IMR-90 (cell line): ENCODE measurements around the gene IFITM10. TPM values are rescaled to one million over a fixed set of nuclear protein-coding genes. Genes with fewer than 3 reads are reported as not detected.

Source experiments
- ATAC-seq: fragments of 200-7000 bp; cut with Tn5 transposase; 2 replicates; pipeline ENCODE4 v1.9.1; 2020; ENCODE audit warnings: low read depth, mild to moderate bottlenecking, moderate library complexity
- BruUV-seq: library from RNA; stranded (reverse); fragments of 400-500 nt; replicated peaks from 2 replicates; lab custom pipeline; 2021; lab: Mats Ljungman, UMichigan
- CTCF ChIA-PET: fragments of 300-600 bp; formaldehyde crosslinking; extraction: SDS; loops from one replicate; lab custom pipeline; 2021; ENCODE audit warnings: antibody characterized with exemption; lab: Yijun Ruan, JAX
- POLR2A ChIA-PET: fragments of 300-600 bp; sonication (Branson Sonifier 250); formaldehyde crosslinking; loops from one replicate; lab custom pipeline; 2022; ENCODE audit warnings: antibody characterized with exemption; ENCODE audit not compliant: unreplicated experiment; lab: Charles Lee
- DNase-seq: peaks from one replicate; pipeline ENCODE4 v3.0.0; 2013
- H2AFZ ChIP-seq: replicated peaks from 2 replicates; pipeline ENCODE3; 2013; ENCODE audit warnings: low read length, mild to moderate bottlenecking; ENCODE audit not compliant: poor library complexity
- H2AK5ac ChIP-seq: 2 replicates; pipeline ENCODE4 v1.6.1; 2013; ENCODE audit warnings: low read depth, low read length, inconsistent platforms
- H2AK9ac ChIP-seq: replicated peaks from 2 replicates; pipeline ENCODE3; 2013; ENCODE audit warnings: mild to moderate bottlenecking, low read depth, low read length, moderate library complexity; ENCODE audit not compliant: poor library complexity
- H2BK120ac ChIP-seq: 2 replicates; pipeline ENCODE4 v1.6.1; 2013; ENCODE audit warnings: low read depth, low read length, inconsistent platforms
- H2BK15ac ChIP-seq: 3 replicates; pipeline ENCODE4 v1.6.1; 2013; ENCODE audit warnings: low read depth, low read length, inconsistent platforms
- H2BK20ac ChIP-seq: 2 replicates; pipeline ENCODE4 v1.6.1; 2013; ENCODE audit warnings: low read depth, mild to moderate bottlenecking, inconsistent platforms, low read length, moderate library complexity
- H2BK5ac ChIP-seq: 2 replicates; pipeline ENCODE4 v1.6.1; 2013; ENCODE audit warnings: mild to moderate bottlenecking, low read depth, low read length, inconsistent platforms; ENCODE audit not compliant: poor library complexity, severe bottlenecking
- H3K14ac ChIP-seq: replicated peaks from 2 replicates; pipeline ENCODE4 v1.6.1; 2013; ENCODE audit warnings: low read depth, low read length, inconsistent platforms
- H3K18ac ChIP-seq: 2 replicates; pipeline ENCODE4 v1.6.1; 2013; ENCODE audit warnings: low read depth, low read length, control low read depth
- H3K23ac ChIP-seq: 2 replicates; pipeline ENCODE4 v1.6.1; 2013; ENCODE audit warnings: low read depth, low read length, inconsistent platforms
- H3K27ac ChIP-seq: 2 replicates; pipeline ENCODE4 v1.5.1; 2013; ENCODE audit warnings: mild to moderate bottlenecking, control low read depth, low read length; ENCODE audit not compliant: insufficient read depth
- H3K27me3 ChIP-seq: 2 replicates; pipeline ENCODE4 v1.6.1; 2013; ENCODE audit warnings: low read length; ENCODE audit not compliant: control insufficient read depth, insufficient read depth
- H3K36me3 ChIP-seq: 2 replicates; pipeline ENCODE4 v1.6.1; 2013; ENCODE audit warnings: low read length, mixed read lengths; ENCODE audit not compliant: control insufficient read depth, insufficient read depth
- H3K4ac ChIP-seq: 2 replicates; pipeline ENCODE4 v1.6.1; 2013; ENCODE audit warnings: low read depth, low read length, inconsistent platforms
- H3K4me1 ChIP-seq: 2 replicates; pipeline ENCODE4 v1.6.1; 2013; ENCODE audit warnings: low read length, mixed read lengths; ENCODE audit not compliant: control insufficient read depth, insufficient read depth
- H3K4me2 ChIP-seq: 2 replicates; pipeline ENCODE4 v1.6.1; 2013; ENCODE audit warnings: low read depth, mild to moderate bottlenecking, control low read depth, low read length, moderate library complexity
- H3K4me3 ChIP-seq: 2 replicates; pipeline ENCODE4 v1.5.1; 2013; ENCODE audit warnings: low read depth, mild to moderate bottlenecking, control low read depth, low read length, moderate library complexity; ENCODE audit not compliant: insufficient read depth
- H3K56ac ChIP-seq: 2 replicates; pipeline ENCODE4 v1.6.1; 2013; ENCODE audit warnings: low read length, inconsistent platforms; ENCODE audit not compliant: insufficient read depth; ENCODE audit errors: extremely low read depth
- H3K79me1 ChIP-seq, 2 experiments: 2 replicates each; pipeline ENCODE4 v1.6.1; 2013; ENCODE audit warnings: low read length in 2 of 2, inconsistent platforms in 1 of 2, low read depth in 1 of 2
- H3K9ac ChIP-seq: 2 replicates; pipeline ENCODE4 v1.6.1; 2013; ENCODE audit warnings: low read depth, low read length, control low read depth
- H3K9me1 ChIP-seq: 2 replicates; pipeline ENCODE4 v1.6.1; 2013; ENCODE audit warnings: low read length, inconsistent platforms; ENCODE audit not compliant: insufficient read depth
- H3K9me3 ChIP-seq: 2 replicates; pipeline ENCODE4 v1.6.1; 2013; ENCODE audit warnings: low read length; ENCODE audit not compliant: control insufficient read depth, insufficient read depth
- H4K20me1 ChIP-seq: 2 replicates; pipeline ENCODE4 v1.6.1; 2013; ENCODE audit warnings: low read length, inconsistent platforms; ENCODE audit not compliant: insufficient read depth
- H4K5ac ChIP-seq: 2 replicates; pipeline ENCODE4 v1.6.1; 2013; ENCODE audit warnings: mild to moderate bottlenecking, low read depth, low read length, control low read depth
- H4K8ac ChIP-seq, 2 experiments: 2 replicates each; pipeline ENCODE4 v1.6.1; 2013; ENCODE audit warnings: low read depth in 2 of 2, low read length in 2 of 2, control low read depth in 1 of 2, inconsistent platforms in 1 of 2
- H4K91ac ChIP-seq: 2 replicates; pipeline ENCODE4 v1.6.1; 2013; ENCODE audit warnings: low read depth, low read length, inconsistent platforms; ENCODE audit not compliant: insufficient read depth
- BHLHE40 ChIP-seq: fragments of 150-350 bp; IDR thresholded peaks from 2 replicates; pipeline ENCODE4 v1.6.1; 2016; ENCODE audit warnings: mild to moderate bottlenecking, low read depth, low read length
- CEBPB ChIP-seq: IDR thresholded peaks from 2 replicates; pipeline ENCODE4 v1.6.1; 2012; ENCODE audit warnings: low read depth, low read length, improper control_type of control experiment
- CHD1 ChIP-seq: IDR thresholded peaks from 2 replicates; pipeline ENCODE4 v1.6.1; 2012; ENCODE audit warnings: low read depth, low read length, improper control_type of control experiment
- FOS ChIP-seq: fragments of 150-350 bp; IDR thresholded peaks from 2 replicates; pipeline ENCODE4 v1.6.1; 2016; ENCODE audit warnings: low read depth, low read length
- MAFK ChIP-seq: IDR thresholded peaks from 2 replicates; pipeline ENCODE4 v1.6.1; 2012; ENCODE audit warnings: low read depth, low read length, improper control_type of control experiment
- MXI1 ChIP-seq: IDR thresholded peaks from 2 replicates; pipeline ENCODE4 v1.6.1; 2012; ENCODE audit warnings: low read depth, mild to moderate bottlenecking, low read length, moderate library complexity, borderline replicate concordance
- NFE2L2 ChIP-seq: fragments of 150-350 bp; IDR thresholded peaks from 2 replicates; pipeline ENCODE4 v1.6.1; 2016; ENCODE audit warnings: low read depth, mild to moderate bottlenecking, low read length
- RAD21 ChIP-seq: IDR thresholded peaks from 2 replicates; pipeline ENCODE4 v1.6.1; 2012; ENCODE audit warnings: low read length, improper control_type of control experiment
- RCOR1 ChIP-seq: IDR thresholded peaks from 2 replicates; pipeline ENCODE4 v1.6.1; 2012; ENCODE audit warnings: mild to moderate bottlenecking, low read length, improper control_type of control experiment; ENCODE audit not compliant: insufficient replicate concordance
- WGBS, 2 experiments: methylation state at CpG; one replicate each; pipeline versions ENCODE4 v1.1.5 to v1.1.7; 2013; ENCODE audit warnings: missing lambda C conversion rate in 2 of 2; ENCODE audit not compliant: insufficient read length in 1 of 2; ENCODE audit errors: extremely low coverage in 2 of 2; 5-methylcytosine and 5-hydroxymethylcytosine counted together
- dilution Hi-C: fragments of 300-500 bp; cut with HindIII; formaldehyde crosslinking; loops from one replicate; pipeline ENCODE4 v1.14.3; 2018; ENCODE audit warnings: low sequenced_read_pairs; ENCODE audit not compliant: unreplicated experiment
- in situ Hi-C: fragments of 300-500 bp; cut with MboI; formaldehyde crosslinking; loops from 3 replicates; pipeline ENCODE4 v1.14.3; 2019; ENCODE audit warnings: low sequenced_read_pairs, inconsistent platforms, mixed read lengths
- intact Hi-C: fragments of 100-400 bp; cut with micrococcal nuclease; formaldehyde crosslinking; loops from 2 replicates; pipeline ENCODE4 v1.10.0; 2022
- polyA plus RNA-seq, 3 experiments: library from polyadenylated mRNA; depleted of rRNA; stranded (reverse); fragments of >200 nt; gene quantifications; 2 replicates each; pipeline ENCODE4 v1.2.3, GENCODE V29; 2012; ENCODE audit warnings: low replicate concordance in 1 of 3
- total RNA-seq: library from RNA; depleted of rRNA; stranded (reverse); fragments of >200 nt; gene quantifications from 2 replicates; pipeline ENCODE4 v1.2.3, GENCODE V29; 2012
- TF ChIP-seq, protein P1 (sequence below): fragments of 150-350 bp; IDR thresholded peaks from 2 replicates; pipeline ENCODE4 v1.6.1; 2016; ENCODE audit warnings: low read depth, mild to moderate bottlenecking, low read length, moderate library complexity, borderline replicate concordance
- TF ChIP-seq, protein P2 (sequence below): fragments of 150-350 bp; IDR thresholded peaks from 2 replicates; pipeline ENCODE4 v1.6.1; 2017; ENCODE audit warnings: mild to moderate bottlenecking, antibody characterized with exemption, low read length, low read depth

The IFITM10 gene
- total and polyA plus RNA-seq, 2 of the 4 experiments (the other 2 are of a cell fraction) = 0.15 to 0.18 TPM

DNA sequence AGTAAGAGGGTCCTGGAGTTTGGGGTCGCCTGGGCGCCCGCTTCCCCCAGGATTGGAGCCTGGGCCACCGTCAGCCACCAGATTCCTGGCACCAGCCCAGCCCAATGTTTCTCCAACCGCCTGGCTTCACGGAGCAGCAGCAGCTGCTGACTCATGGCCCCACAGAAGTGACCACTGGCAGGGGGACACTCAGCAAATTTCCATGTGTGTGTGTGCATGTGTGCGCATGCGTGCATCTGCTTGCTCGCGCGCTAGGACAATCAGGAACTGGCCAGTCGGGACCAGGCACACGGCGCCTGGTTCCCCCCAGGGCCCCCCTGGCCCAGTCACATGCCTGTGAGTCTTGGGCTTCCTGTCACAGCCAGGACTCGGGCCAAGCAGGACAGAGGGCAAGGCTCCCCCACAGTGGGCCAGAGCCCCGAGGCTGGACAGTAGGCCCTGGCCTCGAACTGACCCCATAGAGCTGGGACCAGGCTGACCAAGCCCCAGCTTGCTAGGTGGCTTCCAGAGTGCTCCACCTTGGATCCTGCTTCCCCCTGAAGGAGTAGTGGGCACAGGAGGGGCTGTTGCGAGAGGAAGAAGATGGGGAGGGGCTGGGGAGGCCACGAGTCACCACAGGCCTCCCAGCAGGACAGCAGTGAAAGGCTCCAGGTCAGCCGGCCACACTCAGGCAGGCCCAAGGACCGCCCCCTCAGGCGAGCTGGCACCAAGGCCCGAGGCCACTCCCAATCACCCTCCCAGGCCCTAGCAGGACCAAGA, 10.1 kb upstream of the IFITM10 start:
- dilution Hi-C loops = no loop called here
- Histone ChIP-seq H2BK15ac (no peak overlapping the region), H3K4ac (peak overlapping the region; percentile 36; the same call in 1 of the 2 replicates), H3K36me3 (peaks cover 32% of the 10 kb centered on the region; the same call in 1 of the 2 replicates), H4K8ac (peak overlapping the region in 1 of 2 experiments; percentile 19; a peak in 2 of 4 replicates), H4K5ac (0 out of 2 replicates have a peak overlapping the region, but pooled peaks have one; percentile 5), H3K4me3 (no peak overlapping the region), H2AK5ac (peak overlapping the region; percentile 50; the same call in 1 of the 2 replicates), H2BK5ac (peak overlapping the region; percentile 50), H3K27ac (peak overlapping the region; percentile 35; the same call in 1 of the 2 replicates), H3K4me2 (peak overlapping the region; percentile 8; the same call in 1 of the 2 replicates), H3K56ac (no peak overlapping the region), H3K79me1 (peaks cover 0 to 37% of the 10 kb centered on the region in 2 experiments; a peak in 3 of 4 replicates), H3K9me3 (no peaks in the 10 kb centered on the region), H2AFZ (peak overlapping the region; percentile 53), H4K91ac (peak overlapping the region; percentile 34), H3K9ac (no peak overlapping the region), H3K23ac (no peak overlapping the region), H4K20me1 (peaks cover 14% of the 10 kb centered on the region), H2AK9ac (peak overlapping the region; percentile 70), H3K27me3 (no peaks in the 10 kb centered on the region), H3K14ac (no peak overlapping the region), H2BK20ac (no peak overlapping the region), H3K4me1 (peaks cover 23% of the 10 kb centered on the region), H2BK120ac (no peak overlapping the region), H3K9me1 (no peaks in the 10 kb centered on the region; the same call in 1 of the 2 replicates), H3K18ac (no peak overlapping the region)
- in situ Hi-C loops = no loop called here
- no TSS peak for BruUV-seq
- ChIA-PET POLR2A (no interaction called here), CTCF (no interaction called here)
- ATAC-seq (no peak; the same call in 1 of the 2 replicates), DNase-seq (peak; percentile 52)
- intact Hi-C loops = no loop called here
- TF ChIP-seq CHD1 (no peak), MXI1 (peak; percentile 44; the same call in 1 of the 2 replicates), MAFK (peak; percentile 70), FOS (peak; percentile 16; the same call in 1 of the 2 replicates), NFE2L2 (peak; percentile 65; the same call in 1 of the 2 replicates), BHLHE40 (no peak), RAD21 (no peak), CEBPB (no peak), RCOR1 (no peak)
- TF ChIP-seq, protein P1, sequence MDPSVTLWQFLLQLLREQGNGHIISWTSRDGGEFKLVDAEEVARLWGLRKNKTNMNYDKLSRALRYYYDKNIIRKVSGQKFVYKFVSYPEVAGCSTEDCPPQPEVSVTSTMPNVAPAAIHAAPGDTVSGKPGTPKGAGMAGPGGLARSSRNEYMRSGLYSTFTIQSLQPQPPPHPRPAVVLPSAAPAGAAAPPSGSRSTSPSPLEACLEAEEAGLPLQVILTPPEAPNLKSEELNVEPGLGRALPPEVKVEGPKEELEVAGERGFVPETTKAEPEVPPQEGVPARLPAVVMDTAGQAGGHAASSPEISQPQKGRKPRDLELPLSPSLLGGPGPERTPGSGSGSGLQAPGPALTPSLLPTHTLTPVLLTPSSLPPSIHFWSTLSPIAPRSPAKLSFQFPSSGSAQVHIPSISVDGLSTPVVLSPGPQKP = no peak
- TF ChIP-seq, protein P2, sequence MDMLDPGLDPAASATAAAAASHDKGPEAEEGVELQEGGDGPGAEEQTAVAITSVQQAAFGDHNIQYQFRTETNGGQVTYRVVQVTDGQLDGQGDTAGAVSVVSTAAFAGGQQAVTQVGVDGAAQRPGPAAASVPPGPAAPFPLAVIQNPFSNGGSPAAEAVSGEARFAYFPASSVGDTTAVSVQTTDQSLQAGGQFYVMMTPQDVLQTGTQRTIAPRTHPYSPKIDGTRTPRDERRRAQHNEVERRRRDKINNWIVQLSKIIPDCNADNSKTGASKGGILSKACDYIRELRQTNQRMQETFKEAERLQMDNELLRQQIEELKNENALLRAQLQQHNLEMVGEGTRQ = peak; percentile 16; the same call in 1 of the 2 replicates
- 78% methylated on average over 13 of the region's 23 CpGs; no CpG with 5 or more reads in 1 of the 2 experiments for WGBS, 2 experiments
